Type B pancreatic cell (in vitro differentiated cells): ENCODE measurements around the gene SSR3. TPM values are rescaled to one million over a fixed set of nuclear protein-coding genes. Genes with fewer than 3 reads are reported as not detected.

ENCODE experiments used
- DNase-seq: peaks from one replicate; pipeline ENCODE4 v3.0.0; 2021; ENCODE audit warnings: mixed read lengths; ENCODE audit not compliant: unreplicated experiment; ENCODE audit errors: extremely low spot score
- H3K27ac Mint-ChIP-seq: 2 replicates; pipeline ENCODE4 v1.8.0; 2021; ENCODE audit warnings: mild to moderate bottlenecking, mixed read lengths
- H3K27me3 Mint-ChIP-seq: 2 replicates; pipeline ENCODE4 v1.8.0; 2021; ENCODE audit warnings: mixed read lengths
- H3K36me3 Mint-ChIP-seq: 2 replicates; pipeline ENCODE4 v1.8.0; 2021; ENCODE audit warnings: mixed read lengths
- H3K4me1 Mint-ChIP-seq: one replicate; pipeline ENCODE4 v1.8.0; 2021; ENCODE audit warnings: mixed read lengths; ENCODE audit not compliant: unreplicated experiment
- H3K4me3 Mint-ChIP-seq: 2 replicates; pipeline ENCODE4 v1.8.0; 2021; ENCODE audit warnings: mild to moderate bottlenecking, mixed read lengths
- H3K9me3 Mint-ChIP-seq: 2 replicates; pipeline ENCODE4 v1.8.0; 2021; ENCODE audit warnings: mixed read lengths
- total RNA-seq: library from RNA; stranded (reverse); gene quantifications from 2 replicates; pipeline ENCODE4 v1.2.1, GENCODE V29; 2021; ENCODE audit warnings: low replicate concordance
- TF ChIP-seq, protein P1 (sequence below): fragments of 200-600 bp; sonication (generic); conservative IDR thresholded peaks from 2 replicates; pipeline ENCODE4 v1.5.0; 2021; ENCODE audit warnings: antibody characterized with exemption, mild to moderate bottlenecking

Gene SSR3
- total RNA-seq, 1 donor from 2014 or later, result 170 TPM

DNA sequence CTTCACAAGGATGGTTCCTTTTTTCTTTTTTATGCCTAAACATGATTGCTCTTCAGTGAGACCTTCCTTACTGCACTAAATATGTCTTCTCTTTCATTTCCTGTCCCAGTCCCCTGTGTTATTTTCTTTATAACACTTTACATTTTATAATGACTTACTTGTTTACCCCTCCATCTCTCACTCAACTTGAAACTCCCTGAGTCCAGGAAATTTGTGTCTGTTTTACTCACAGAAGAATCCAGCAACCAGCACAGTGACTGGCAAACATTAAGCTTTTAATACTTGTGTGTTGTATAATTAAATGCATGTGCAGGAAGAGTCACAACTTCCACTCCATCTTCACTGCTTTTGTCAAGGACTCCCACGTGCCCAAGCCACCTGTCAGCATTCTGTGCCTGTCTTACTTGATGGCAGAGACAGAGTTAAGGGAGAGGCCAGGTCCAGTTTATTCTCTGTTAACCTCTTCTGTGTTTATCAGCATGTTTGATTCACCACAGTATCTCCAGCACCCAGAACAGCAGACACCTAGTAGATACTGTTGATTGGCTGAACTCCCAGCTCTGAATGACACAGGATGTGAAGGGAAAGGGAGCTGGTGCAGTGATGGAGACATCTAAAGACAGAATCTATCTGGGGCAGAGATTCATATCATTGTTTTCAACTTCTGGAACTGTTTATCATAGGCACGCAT lies 42.8 kb downstream of the SSR3 start:
- TF ChIP-seq, protein P1, sequence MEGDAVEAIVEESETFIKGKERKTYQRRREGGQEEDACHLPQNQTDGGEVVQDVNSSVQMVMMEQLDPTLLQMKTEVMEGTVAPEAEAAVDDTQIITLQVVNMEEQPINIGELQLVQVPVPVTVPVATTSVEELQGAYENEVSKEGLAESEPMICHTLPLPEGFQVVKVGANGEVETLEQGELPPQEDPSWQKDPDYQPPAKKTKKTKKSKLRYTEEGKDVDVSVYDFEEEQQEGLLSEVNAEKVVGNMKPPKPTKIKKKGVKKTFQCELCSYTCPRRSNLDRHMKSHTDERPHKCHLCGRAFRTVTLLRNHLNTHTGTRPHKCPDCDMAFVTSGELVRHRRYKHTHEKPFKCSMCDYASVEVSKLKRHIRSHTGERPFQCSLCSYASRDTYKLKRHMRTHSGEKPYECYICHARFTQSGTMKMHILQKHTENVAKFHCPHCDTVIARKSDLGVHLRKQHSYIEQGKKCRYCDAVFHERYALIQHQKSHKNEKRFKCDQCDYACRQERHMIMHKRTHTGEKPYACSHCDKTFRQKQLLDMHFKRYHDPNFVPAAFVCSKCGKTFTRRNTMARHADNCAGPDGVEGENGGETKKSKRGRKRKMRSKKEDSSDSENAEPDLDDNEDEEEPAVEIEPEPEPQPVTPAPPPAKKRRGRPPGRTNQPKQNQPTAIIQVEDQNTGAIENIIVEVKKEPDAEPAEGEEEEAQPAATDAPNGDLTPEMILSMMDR, result no peak
- no peak for DNase-seq
- Mint-ChIP-seq H3K27me3 (peaks cover 8% of the 10 kb centered on the region), H3K36me3 (no peaks in the 10 kb centered on the region), H3K4me3 (no peak overlapping the region), H3K9me3 (no peaks in the 10 kb centered on the region), H3K27ac (no peak overlapping the region), H3K4me1 (peaks cover 13% of the 10 kb centered on the region)

- no peak for DNase-seq
- TF ChIP-seq, protein P1, result peak; percentile 83
- Mint-ChIP-seq H3K4me3 (no peak overlapping the region), H3K36me3 (no peaks in the 10 kb centered on the region), H3K9me3 (no peaks in the 10 kb centered on the region), H3K4me1 (peaks cover 18% of the 10 kb centered on the region), H3K27ac (no peak overlapping the region), H3K27me3 (peaks cover 8% of the 10 kb centered on the region)
Measured at GRCh38 chr3:156509189-156510174, 45.4 kb downstream of the SSR3 start.

- Mint-ChIP-seq H3K27me3 (peaks cover 8% of the 10 kb centered on the region), H3K27ac (no peak overlapping the region), H3K9me3 (peaks cover 5% of the 10 kb centered on the region), H3K4me1 (peaks cover 11% of the 10 kb centered on the region), H3K36me3 (no peaks in the 10 kb centered on the region), H3K4me3 (no peak overlapping the region)
- TF ChIP-seq, protein P1, result no peak
- DNase-seq, result no peak
Measured at GRCh38 chr3:156507285-156507684, 47.6 kb downstream of the SSR3 start.

- Mint-ChIP-seq H3K27me3 (no peaks in the 10 kb centered on the region), H3K9me3 (peaks cover 4% of the 10 kb centered on the region), H3K4me3 (no peak overlapping the region), H3K36me3 (peaks cover 4% of the 10 kb centered on the region), H3K4me1 (no peaks in the 10 kb centered on the region), H3K27ac (no peak overlapping the region)
- TF ChIP-seq, protein P1, result no peak
- DNase-seq, result no peak
Measured at GRCh38 chr3:156498307-156498706, 56.6 kb downstream of the SSR3 start.

DNA sequence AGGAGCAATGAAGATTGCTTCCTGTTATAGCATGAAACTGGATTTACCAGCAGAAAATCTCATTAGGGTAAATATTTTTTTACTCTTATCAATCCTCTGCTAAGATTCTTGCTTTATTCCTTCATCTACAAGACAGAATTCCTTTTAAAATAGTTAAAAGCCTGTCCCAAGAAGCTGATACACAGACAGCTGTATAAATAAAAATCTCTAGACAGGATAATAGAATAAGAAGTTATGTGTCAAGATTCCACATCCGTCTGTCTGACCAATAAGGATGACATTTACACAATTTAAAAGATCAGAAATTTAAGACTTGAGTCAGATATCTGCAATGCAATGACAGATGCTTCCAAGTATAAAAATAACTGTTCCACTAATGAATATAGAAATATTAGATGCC lies 57.6 kb downstream of the SSR3 start:
- Mint-ChIP-seq H3K27me3 (no peaks in the 10 kb centered on the region), H3K27ac (no peak overlapping the region), H3K36me3 (peaks cover 4% of the 10 kb centered on the region), H3K4me1 (no peaks in the 10 kb centered on the region), H3K4me3 (no peak overlapping the region), H3K9me3 (peaks cover 4% of the 10 kb centered on the region)
- no peak for DNase-seq
- TF ChIP-seq, protein P1, result no peak
